HG03060 (cell line): ENCODE data around the gene CRYBA1.
"Not testable (repeated sequence)": the region's sequence is repeated elsewhere in the genome, so short reads cannot be mapped to it uniquely, and the experiment has no call there.

Experiments
- ATAC-seq: cut with Tn5 transposase; IDR thresholded peaks from one replicate; pipeline ENCODE4 v1.9.1; 2021; ENCODE audit warnings: low read depth, moderate number of reproducible peaks; ENCODE audit not compliant: unreplicated experiment

CRYBA1 gene, protein sequence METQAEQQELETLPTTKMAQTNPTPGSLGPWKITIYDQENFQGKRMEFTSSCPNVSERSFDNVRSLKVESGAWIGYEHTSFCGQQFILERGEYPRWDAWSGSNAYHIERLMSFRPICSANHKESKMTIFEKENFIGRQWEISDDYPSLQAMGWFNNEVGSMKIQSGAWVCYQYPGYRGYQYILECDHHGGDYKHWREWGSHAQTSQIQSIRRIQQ

DNA sequence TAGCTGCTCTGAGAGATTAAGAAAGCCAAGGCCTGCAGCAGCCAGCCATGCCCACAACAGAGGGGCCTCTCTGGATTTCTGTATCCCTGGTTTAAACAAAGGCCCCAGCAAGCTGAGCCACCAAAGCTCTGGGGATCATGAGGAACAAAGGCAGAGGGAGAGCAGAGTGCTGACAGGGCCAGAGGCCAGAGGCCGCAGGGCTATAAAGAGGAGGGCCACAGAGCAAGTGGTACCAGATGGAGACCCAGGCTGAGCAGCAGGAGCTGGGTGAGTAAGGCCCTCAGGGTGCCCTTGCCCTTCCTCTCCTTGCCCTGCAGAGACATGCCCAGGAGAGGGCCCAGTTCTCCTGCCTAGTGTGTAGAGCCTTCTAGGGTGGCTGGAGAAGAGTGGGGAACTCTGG, at the start of gene CRYBA1:
CRYBA1 (plus strand) TSS at position 232 of the 400 bp plus-strand sequence; CDS start at position 237, 5 bp downstream.
- no peak for ATAC-seq

DNA sequence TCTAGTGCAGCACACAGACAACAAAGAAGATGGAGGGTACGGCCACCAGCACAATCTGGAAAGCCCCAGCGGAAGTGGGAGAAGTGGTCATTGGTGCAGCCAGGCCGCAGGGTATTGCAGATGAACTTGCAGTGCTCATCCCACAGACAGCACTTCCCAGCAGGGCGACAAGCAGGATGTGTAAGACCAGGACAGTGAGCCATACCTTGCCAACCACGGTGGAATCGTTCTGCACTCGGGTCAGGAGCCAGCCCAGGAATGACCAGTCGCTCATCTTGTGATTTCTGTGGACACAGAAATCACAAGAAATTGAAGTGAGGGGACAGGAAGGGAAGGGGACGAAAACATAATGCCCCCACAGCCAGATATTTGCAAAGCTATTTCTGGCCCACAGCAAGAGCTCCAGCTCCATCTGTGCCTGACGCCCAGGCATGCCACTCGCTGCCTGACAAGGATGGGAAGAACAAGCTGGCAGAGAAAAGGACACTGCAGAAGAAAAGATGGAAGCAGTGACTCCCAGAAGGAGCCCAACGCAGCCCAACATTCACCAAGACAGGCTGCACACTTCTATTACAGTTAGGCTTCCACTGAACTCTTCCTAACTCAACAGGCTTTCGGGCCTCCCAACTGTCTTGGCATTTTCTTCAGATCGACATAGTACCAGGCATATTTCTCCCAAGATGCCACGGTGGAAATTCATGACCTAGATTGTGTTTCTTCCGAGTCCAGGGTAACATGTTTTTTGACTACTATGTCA, 49.0 kb upstream of the CRYBA1 start:
- ATAC-seq = no peak

DNA sequence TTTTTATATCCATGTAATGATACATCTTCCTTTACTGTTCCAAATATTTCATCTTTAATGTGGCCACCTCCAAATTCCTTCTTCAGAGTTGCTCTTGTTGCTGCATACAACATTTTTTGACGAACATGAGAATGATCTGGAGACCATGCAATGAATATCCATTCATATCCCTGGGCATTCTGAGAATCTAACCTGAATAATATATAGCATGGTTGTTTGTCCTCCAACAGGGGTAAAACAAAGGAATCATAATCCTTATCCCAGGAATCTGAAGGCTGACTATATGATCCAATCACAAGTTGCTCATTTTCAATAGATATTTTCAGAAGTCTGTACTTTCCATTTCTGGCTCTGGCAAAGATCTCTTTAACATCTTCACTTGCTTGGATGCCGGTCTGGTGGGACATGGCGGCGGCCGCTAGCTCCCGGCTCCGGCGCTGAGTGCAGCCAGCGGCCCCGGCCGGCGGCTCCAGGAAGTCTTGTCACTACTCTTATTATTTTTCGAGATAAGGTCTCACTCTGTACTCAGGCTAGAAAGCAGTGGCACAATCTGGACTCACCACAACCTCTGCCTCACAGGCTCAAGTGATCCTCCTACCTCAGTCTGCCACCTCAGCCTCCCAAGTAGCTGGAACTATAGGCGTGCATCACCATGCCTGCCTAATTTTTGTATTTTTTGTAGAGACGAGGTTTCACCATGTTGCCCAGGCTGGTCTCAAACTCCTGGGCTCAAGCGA, 42.4 kb upstream of the CRYBA1 start:
- ATAC-seq = not testable (repeated sequence)

DNA sequence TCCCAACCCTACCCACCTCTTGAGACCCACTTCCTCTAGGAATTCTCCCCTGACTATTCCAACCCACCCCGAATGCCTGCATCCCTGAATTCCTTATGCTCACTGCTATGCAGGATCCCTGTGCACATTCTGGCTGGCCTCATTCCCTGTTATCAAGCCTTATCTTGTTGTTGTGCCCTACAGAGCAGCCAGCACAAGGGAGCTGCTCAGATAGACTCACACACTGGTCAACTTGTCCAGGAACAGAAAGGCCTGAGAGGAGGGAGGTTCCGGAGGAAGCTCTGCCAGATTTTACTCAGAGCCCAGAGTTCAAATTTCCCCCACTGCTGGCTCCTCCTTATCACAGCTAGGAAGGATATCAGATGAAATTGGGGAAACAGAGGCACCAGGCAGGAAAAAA, 41.6 kb upstream of the CRYBA1 start:
- ATAC-seq = no peak

DNA sequence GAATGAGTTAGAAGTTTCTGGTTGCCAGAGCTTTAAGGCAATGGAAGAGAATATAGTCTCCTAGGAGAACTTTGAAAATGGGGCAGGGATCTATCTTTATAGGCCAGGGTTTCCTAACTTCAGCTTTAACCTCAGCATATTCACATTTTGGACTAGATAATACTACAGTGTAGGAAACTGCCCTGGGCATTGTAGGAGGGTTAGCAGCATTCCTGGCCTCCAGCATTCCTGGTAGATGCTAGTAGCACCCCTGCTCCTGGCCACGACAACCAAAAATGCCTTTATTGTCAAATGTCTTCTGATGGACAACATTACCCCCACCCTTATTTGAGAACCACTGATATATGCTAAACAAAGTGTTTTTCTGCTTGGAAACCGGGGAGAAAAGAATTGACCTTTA, 38.7 kb upstream of the CRYBA1 start:
- no peak for ATAC-seq

DNA sequence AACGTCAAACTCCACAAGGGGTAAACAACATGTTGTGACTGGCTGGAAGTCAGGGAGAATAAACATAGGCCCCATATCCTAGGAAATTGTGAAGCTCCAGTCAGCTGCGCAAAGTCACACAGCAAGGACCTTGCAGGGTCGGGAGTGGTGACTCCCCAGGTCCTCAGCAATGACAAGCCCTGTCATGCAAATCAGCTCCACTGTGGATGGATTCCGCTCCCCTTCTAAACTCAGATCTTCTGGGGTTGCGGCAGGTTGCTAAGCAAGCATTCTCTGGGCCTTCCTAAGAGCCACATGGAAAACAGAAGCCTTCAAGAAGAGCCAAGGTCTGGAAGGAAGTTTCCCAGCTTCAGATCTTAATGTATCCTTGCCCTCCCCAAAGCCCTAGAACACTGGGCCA, 37.6 kb upstream of the CRYBA1 start:
- ATAC-seq = no peak

DNA sequence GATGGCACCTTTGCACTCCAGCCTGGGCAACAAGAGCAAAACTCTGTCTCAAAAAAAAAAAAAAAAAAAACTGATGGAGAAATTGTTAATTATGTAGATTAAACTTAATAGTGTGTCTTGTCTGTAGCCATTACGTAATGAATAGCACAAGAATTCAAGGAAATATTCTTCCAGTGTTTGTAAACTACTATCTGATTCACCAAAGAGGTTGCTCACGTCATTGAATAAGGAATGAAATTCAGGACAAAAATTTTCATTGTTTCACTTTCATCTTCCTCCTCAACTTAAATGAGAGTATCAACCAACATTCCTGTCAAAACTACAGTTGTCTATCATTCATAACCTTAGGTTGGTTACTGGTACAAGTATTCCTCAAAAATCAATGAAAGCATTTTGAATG, 35.8 kb upstream of the CRYBA1 start:
- ATAC-seq = no peak

DNA sequence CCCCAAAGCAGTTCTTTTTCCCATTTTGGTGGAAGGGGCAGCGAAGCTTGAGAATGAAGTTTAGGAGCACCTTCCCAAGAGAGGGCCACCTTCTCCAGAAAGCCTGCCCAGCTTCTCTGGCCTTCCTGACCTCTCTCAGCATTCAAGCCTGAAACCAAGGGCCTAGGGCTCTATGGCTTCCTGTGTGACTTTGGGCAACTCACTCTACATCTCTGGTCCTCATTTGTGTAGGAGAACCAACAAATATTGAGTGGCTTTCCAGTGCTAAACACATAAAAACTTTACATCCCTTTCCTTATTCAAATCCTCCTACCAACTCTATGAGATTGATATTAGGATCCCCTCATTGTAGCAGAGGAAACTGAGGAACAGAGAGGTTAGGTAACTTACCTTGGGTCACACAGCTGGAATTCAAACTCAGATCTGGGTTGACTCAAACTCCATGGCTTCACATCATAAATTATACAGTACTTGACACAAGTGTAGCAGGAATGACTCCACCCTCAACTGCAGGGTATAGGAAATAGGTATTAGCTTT, 34.5 kb upstream of the CRYBA1 start:
- ATAC-seq = no peak

DNA sequence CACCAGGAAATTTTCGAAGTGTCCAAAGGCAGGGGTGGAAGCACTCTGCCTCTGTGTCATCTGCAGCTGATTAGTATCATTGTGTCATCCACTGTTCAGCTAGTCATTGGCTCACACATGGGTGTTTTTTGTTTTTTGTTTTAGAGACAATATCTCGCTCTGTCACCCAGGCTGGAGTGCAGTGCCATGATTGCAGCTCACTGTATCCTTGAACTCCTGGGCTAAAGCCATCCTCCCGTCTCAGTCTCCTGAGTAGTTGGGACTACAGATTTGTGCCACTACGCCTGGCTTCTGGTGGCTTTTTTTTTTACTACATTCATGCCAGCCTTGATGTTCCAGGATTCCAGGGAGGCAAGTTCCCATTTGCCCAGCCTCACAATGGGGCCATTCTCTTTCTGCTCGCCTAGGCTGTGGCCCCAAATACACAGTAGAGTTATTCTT, 34.0 kb upstream of the CRYBA1 start:
- ATAC-seq = no peak

DNA sequence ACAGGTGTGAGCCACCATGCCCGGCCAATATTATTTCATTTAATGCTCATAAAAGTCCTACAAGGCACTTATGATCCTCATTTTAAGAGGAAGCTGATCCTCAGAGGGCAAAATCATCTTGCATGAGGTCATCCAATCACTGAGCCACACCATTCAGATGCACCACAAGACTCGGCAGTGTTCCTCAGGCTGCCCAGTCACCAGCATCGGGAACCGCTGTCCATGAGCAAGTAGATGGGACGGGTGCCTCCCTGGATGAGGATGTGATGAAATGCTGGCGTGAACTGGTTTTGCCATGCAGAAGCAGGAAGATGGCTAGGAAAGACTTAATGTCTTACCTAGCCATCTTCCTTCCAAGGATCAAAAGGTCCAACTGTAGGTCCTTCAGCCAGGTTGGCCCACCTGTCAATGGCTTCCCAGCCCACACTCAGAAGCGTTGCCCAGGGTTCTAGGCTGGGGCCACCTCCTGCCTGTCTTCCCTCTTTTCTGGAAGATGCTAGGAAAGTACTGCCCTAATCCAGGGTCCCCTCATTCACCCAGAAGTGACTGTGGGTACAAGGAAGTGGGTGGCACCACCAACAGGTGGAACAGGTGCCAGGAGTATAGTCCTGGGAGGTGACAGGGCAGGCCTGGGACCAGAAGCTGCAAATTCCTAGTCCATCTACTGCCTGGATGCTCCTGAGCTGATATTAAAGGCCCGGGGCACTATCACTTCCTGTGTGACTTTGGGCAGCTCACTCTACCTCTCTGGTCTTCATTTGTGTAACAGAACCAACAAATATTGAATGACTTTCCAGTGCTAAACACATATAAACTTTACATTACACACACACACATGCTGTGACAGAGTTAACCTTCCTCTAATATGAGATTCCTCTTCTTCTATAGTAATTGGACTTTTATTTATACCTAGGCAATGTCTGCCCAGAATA, 32.2 kb upstream of the CRYBA1 start:
- ATAC-seq = no peak

DNA sequence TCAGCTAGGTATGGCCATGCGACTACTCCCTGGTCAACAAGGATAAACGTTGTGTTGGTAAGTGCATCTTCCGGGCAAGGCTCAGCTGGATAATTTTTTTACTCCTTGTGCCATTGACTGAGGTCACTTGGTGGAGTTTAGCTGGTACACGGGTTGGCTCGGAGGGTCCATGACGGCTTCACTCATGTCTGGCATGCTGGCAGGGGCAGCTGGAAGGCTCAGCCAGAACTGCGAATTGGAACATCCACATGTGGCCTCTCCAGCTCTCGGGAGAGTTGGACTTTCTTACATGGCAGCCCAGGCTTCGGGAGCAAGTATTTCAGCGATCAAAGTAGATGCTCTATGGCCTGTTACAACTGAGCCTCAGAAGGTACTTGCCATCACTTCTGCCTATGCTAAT, 31.5 kb upstream of the CRYBA1 start:
- no peak for ATAC-seq

DNA sequence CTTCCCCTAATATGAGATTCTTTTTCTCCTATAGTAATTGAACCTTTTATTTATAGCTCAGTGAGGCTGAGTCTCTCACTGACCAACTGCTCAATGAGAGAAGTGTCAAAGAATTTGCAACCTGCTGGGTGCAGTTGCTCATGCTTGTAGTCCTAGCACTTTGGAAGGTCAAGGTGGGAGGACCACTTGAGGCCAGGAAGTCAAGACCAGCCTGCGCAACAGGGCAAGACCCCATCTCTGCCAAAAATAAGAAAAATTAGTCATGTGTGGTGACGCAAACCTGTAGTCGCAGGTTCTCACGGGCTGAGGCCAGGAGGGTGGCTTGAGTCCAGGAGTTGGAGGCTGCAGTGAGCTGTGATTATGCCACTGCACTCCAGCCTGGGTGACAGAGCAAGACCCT, 30.9 kb upstream of the CRYBA1 start:
- ATAC-seq = no peak

DNA sequence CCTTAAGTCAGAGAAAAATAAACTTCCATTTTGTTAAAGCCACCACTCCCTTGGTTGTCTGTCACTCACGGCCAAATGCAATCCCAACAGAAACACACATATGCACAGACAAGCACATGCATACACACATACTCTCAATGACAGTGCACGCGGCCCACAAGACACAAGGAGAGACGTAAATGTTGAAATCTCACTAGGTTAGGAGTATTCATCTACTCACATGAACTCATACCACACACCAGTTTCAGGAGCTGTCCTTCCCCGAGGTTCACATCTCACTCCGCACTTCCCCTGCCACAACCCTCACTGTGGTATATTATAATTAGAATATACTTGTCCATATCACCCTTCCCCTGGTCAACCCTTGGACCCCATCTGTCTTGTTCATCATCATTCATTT, 30.5 kb upstream of the CRYBA1 start:
- ATAC-seq = no peak

DNA sequence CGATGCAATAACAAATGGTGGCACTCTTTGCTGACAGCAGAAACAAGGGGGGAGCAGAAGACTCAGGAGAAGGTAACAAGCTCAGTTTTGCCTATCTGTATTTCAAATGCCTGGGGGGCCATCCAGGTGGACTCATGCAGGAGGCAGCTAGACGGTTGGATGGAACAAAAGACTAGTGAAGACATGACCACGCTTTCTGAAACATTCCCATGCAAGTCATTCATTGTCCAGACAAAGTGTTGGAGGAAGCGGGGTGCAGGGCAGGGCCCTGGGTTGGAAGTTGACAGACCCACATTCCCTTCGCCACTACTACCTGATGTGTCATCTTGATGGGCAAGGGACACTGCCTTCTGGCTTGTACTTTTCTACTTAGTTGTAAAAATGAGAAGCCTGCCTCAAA, 29.8 kb upstream of the CRYBA1 start:
- ATAC-seq = no peak

DNA sequence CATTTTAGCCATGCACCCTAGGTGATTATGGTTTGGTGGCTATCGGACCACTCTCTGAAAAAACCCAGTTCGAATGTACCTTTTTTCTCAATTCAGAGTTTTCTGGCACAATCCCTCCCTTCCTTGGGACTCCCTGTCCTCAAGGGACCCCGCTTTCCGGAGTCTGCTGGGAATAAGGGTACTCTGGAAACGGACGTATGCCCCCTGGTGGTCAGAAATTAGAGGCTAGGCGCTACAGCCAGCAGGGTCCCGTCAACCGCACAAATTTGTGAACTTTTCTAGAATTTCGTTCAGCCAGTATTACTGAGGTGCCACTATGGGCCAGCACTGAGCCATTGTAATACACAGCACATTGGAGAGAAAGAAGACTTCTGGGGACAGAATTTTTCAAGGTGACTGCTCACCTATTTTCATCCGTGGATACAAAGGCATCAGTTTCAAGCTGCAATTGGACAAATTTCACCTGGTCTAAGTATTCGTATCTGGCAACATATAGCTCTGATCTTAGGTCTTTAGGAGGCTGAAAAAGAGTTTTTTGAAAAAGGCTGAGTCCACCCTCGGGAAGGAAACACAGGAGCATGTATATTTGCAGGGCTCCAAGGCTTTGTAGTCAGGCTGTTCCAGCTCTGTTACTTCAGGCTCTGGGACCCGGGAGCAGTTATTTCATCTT, 27.1 kb upstream of the CRYBA1 start:
- no peak for ATAC-seq

DNA sequence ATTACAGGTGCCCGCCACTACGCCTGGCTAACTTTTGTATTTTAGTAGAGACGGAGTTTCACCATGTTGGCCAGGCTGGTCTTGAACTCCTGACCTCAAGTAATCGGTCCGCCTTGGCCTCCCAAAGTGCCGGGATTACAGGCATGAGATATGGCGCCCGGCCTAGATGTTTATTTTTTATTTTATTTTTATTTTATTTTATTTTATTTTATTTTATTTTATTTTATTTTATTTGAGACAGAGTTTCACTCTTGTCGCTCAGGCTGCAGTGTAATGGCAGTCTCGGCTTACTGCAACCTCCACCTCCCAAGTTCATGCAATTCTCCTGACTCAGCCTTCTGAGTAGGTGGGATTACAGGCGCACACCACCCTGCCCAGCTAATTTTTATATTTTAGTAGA, 25.3 kb upstream of the CRYBA1 start:
- not testable (repeated sequence) for ATAC-seq

DNA sequence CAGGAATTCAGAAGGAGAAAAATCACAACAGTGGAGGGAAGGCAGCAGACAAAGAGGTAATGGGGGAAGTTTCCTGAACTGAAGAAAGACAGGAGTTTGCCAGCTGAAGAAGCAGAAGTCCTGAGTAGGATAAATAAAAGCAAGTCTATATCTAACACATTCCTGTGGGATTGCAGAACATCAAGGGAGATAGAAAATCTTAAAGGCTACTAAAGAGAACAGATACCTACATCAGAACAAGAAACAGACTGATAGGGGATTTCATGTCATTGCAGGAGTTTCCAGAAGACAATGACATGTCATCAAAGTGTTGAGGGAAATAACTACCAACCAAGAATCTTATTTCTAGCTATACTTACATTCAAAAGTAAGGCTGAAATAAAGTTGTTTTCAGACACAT, 21.3 kb upstream of the CRYBA1 start:
- ATAC-seq = no peak

DNA sequence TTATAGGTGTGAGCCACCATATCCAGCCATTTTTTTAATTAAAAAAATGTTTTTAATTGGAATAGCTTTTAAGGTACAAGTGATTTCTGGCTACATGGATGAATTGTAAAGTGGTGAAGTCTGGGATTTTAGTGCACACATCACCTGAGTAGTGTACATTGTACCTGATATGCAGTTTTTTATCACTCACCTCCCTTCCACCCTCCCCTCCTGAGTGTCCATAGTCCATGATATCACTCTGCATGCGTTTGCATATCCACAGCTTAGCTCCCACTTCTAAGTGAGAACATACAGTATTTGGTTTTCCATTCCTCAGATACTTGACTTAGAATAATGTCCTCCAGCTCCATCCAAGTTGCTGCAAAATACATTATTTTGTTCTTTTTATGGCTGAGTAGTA, 13.4 kb upstream of the CRYBA1 start:
- ATAC-seq = no peak

DNA sequence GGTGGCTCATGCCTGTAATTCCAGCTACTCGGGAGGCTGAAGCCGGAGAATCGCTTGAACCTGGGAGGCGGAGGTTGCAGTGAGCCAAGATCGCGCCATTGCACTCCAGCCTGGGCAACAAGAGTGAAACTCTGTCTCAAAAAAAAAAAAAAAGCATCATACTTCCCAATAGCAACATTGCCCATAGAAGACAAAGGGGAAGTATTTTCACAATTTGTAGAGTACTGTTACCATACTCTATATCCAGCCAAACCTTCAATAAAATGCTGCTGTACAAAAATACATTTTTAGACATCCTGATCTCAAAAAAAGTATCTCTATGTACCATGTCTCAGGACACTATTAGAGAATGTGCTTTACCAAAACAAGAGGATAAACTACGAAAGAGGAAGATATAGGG, 11.7 kb upstream of the CRYBA1 start:
- ATAC-seq = not testable (repeated sequence)

DNA sequence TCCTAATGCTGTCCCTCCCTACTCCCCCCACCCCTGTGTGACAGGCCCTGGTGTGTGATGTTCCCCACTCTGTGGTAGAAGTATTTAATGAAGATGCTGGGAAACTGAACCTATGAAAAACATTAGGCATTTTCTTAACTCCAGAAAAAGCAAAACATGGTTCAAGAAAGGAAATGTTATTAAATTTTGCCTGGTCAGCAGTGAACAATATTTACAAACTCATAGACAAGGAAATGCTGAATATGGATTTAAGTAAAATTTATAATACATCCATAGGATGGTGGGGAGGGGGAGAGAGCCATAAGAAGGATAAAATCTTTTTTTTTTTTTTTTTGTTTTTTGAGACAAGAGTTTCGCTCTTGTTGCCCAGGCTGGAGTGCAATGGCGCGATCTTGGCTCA, 10.8 kb upstream of the CRYBA1 start:
- ATAC-seq = no peak
